HG03159 (cell line): Measurements from ENCODE around the gene MYBPC3.

ENCODE experiments used
- ATAC-seq: cut with Tn5 transposase; IDR thresholded peaks from one replicate; pipeline ENCODE4 v1.9.1; 2021; ENCODE audit warnings: mild to moderate bottlenecking, moderate library complexity; ENCODE audit not compliant: unreplicated experiment

Gene MYBPC3

GRCh38 chr11:47359162-47359561 is 6.7 kb upstream of the MYBPC3 start:
- ATAC-seq = no peak

- no peak for ATAC-seq
Observed at GRCh38 chr11:47358731-47359051, 6.2 kb upstream of the MYBPC3 start.

GRCh38 chr11:47357985-47358730 is 5.7 kb upstream of the MYBPC3 start:
- no peak for ATAC-seq

- ATAC-seq = no peak
Observed at GRCh38 chr11:47356998-47357329, 4.5 kb upstream of the MYBPC3 start.

GRCh38 chr11:47356129-47356997 is 3.9 kb upstream of the MYBPC3 start:
- ATAC-seq = no peak

GRCh38 chr11:47355283-47356128 is 3.0 kb upstream of the MYBPC3 start:
- ATAC-seq = no peak

GRCh38 chr11:47354913-47355282 is 2.4 kb upstream of the MYBPC3 start:
- no peak for ATAC-seq

GRCh38 chr11:47353978-47354774 is 1.7 kb upstream of the MYBPC3 start:
- ATAC-seq = no peak

GRCh38 chr11:47351156-47352126 is 1.1 kb downstream of the MYBPC3 start:
- no peak for ATAC-seq

GRCh38 chr11:47350315-47350714 is 2.2 kb downstream of the MYBPC3 start:
- no peak for ATAC-seq

- ATAC-seq = no peak
Observed at GRCh38 chr11:47349521-47350095, 2.9 kb downstream of the MYBPC3 start.

GRCh38 chr11:47348859-47349258 is 3.6 kb downstream of the MYBPC3 start:
- ATAC-seq = no peak

GRCh38 chr11:47348131-47348802 is 4.2 kb downstream of the MYBPC3 start:
- ATAC-seq = no peak

- ATAC-seq = no peak
Observed at GRCh38 chr11:47347137-47347536, 5.4 kb downstream of the MYBPC3 start.

- ATAC-seq = no peak
Observed at GRCh38 chr11:47345890-47346563, 6.5 kb downstream of the MYBPC3 start.

- no peak for ATAC-seq
Observed at GRCh38 chr11:47342854-47343253, 9.6 kb downstream of the MYBPC3 start.

GRCh38 chr11:47342036-47342803 is 10.3 kb downstream of the MYBPC3 start:
- no peak for ATAC-seq
